GM18519 (cell line): ENCODE data around the gene CAPN9.
"Not testable (repeated sequence)": the region's sequence is repeated elsewhere in the genome, so short reads cannot be mapped to it uniquely, and the experiment has no call there.

Source experiments
- ATAC-seq: cut with Tn5 transposase; IDR thresholded peaks from one replicate; pipeline ENCODE4 v1.9.1; 2021; ENCODE audit warnings: mild to moderate bottlenecking, moderate library complexity; ENCODE audit not compliant: unreplicated experiment, low FRiP score

The CAPN9 gene, protein sequence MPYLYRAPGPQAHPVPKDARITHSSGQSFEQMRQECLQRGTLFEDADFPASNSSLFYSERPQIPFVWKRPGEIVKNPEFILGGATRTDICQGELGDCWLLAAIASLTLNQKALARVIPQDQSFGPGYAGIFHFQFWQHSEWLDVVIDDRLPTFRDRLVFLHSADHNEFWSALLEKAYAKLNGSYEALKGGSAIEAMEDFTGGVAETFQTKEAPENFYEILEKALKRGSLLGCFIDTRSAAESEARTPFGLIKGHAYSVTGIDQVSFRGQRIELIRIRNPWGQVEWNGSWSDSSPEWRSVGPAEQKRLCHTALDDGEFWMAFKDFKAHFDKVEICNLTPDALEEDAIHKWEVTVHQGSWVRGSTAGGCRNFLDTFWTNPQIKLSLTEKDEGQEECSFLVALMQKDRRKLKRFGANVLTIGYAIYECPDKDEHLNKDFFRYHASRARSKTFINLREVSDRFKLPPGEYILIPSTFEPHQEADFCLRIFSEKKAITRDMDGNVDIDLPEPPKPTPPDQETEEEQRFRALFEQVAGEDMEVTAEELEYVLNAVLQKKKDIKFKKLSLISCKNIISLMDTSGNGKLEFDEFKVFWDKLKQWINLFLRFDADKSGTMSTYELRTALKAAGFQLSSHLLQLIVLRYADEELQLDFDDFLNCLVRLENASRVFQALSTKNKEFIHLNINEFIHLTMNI

DNA sequence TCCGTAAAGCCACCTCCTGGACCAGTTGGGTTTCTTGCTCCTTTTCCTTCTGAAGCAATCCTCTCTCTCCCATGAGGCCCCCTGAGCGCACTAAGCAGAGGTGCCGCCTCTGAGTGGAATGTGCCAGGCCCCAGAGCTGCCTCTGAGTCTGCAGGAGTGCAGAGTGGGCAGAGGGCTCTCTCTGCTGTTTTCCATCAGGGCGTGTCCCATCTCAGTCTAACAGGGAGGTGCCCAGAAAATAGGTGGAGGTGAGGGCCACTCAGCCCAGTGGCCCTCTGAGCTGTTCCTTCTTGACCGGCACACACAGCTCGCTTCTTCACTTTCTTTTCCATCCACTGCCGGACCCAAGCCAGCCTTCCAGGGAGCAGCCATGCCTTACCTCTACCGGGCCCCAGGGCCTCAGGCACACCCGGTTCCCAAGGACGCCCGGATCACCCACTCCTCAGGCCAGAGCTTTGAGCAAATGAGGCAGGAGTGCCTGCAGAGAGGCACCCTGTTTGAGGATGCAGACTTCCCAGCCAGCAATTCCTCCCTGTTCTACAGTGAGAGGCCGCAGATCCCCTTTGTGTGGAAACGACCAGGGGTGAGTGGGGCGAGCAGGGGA lies at the start of gene CAPN9:
CAPN9 (plus strand) TSS at position 262 of the 604 bp plus-strand sequence; CDS start at position 371, 109 bp downstream.
- ATAC-seq = no peak

DNA sequence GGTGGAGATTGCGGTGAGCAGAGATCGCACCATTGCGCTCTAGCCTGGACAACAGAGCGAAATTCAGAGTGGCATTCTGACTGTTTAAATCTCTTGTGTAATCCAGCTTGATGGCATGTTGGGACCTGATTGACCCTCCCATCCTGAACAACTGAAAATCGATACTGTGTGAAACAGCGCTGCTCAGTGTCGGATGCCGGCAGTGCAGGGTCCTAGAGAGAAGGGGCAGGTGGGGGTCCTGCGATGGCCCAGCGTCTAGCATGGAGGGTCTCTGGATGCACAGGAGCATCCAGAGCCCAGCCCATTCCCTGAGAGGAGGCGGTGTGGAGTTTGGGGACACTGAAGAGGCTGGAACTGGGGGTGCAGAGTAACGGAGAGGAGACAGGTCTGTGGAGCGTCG lies 49.1 kb upstream of the CAPN9 start:
- ATAC-seq = no peak

DNA sequence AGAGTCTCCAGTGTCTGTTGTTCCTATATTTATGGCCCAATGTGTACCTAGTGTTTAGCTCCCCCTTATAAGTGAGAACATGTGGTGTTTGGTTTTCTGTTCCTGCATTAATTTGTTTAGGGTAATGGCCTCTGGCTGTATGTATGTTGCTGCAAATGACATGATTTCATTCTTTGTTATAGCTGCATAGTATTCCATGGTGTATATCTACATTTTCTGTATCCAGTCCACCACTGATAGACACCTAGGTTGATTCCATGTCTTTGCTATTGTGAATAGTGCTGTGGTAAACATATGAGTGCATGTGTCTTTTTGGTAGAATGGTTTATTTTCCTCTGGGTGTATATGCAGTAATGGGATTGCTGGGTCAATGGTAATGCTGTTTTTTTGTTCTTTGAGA lies 48.2 kb upstream of the CAPN9 start:
- ATAC-seq = not testable (repeated sequence)

DNA sequence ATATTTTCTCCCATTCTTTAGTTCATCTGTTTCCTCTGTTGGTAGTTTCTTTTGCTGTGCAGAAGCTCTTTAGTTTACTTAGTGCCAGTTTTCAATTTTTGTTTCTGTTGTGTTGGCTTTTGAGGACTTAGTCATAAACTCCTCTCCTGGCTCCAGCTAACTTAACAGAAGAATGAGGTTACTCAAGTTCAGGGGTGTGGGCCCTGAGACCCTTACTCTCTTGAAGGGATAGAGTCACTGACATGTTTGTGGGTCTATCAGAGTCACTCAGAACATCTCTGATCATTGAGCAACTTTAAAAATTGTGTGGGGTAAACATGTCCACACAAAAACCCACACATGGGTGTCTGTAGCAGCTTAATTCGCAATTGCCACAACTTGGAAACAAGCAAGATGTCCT lies 47.5 kb upstream of the CAPN9 start:
- no peak for ATAC-seq

DNA sequence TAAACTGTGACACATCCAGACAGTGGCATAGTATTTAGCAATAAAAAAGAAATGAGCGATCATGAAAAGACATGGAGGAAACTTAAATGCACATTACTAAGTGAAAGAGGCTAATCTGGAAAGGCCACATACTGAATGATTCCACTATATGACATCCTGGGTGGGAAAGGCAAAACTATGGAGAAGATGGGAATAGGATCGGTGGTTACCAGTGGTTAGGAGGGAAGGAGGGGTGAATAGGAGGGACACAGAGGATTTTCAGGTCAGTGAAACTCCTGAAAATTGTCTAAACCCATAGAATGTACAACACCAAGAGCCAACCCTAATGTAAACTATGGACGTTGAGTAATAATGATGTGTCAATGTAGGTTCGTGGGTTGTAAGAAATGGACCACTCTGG lies 47.1 kb upstream of the CAPN9 start:
- ATAC-seq = no peak

DNA sequence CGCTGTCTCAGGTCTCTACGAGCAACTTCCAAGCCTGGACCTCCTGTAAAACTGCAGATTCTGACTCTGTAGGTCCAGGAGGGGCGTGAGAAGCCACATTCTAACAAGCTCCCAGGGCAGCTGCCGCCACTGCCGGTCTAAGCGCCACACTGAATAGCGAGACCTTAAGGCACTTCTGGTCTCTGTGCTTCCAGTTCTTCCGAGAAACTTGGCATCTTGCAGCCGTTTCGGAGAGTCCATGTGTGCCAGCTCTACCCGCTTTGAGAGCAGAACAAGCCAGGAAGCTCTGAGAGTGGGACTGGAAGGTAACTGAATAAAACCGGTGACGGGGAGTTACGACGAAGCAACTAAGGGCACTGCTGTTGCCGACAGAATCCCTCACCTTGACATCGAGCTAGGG lies 45.8 kb upstream of the CAPN9 start:
- no peak for ATAC-seq

DNA sequence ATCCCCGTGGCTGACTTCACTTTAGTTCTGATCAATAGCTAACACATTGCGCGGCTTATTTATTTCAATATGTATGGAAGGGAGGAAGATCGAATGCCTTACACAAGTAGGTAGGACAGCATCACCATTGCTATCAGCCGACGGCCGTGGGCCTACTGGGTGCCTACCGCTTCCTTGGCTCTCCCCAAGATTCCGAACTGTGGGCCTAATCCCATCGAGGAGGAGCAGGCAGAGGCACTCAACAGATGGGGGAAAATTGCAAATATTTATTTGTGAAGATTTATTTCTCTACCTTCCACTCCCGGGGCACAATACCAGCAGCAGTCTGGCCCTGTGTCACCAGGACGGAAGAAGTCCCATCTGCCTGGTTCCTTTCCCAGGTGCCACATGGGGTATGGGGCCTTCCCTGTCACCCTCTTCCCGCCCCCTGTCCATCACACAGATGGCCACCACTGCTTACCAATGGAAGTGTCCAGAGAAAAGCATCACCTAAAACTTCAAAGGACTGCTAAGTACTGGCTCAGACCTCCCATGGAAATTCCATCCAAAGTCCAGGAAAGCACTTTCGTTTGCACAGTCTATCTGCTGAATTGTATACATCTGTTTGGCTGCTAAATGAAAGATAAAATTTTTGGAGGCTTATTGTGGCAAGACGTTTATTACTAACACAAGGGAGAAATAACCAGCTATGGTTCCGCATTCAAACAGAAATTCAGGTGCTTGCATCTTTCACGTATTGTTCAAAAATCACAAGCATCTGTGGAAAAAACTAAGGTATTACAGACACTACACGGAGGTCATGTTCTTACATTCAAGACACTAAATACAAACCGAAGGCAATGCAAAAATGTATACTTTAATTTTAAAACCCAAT lies 45.1 kb upstream of the CAPN9 start:
- no peak for ATAC-seq

DNA sequence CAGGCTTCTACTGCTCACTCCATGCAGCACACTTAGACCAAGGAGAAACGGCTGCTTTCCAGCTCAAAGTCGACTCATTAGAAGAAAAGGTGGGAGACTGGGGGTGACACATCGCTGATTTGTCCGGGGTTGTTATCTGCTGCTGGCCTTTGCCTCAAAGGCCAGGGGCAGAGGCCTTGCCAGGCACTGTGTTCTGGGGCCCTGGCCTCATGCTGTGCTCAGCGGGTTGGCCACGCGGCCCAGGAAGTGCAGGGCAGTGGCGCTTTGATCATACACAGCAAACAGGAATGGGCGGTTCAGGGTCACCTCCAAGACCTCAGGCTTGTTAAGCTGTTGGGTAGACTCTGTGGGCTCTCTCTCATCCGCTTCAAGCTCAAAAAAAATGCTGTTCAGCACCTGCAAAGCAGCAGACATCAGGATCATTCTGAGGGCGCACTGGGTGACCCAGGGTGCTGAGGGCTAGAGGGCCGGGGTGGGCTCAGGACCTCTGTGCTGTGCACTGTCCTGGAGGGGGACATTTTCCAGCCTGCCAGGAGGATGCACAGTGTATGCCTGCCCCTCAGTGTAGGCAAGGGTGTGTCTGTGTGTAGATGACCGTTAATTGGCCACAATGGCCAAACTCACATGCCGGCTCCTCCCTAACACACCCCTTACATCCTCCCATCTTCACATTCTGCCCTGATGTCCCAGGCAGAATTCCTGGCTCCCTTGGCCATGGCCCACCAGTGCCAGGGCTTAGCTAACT lies 44.1 kb upstream of the CAPN9 start:
- ATAC-seq = no peak

DNA sequence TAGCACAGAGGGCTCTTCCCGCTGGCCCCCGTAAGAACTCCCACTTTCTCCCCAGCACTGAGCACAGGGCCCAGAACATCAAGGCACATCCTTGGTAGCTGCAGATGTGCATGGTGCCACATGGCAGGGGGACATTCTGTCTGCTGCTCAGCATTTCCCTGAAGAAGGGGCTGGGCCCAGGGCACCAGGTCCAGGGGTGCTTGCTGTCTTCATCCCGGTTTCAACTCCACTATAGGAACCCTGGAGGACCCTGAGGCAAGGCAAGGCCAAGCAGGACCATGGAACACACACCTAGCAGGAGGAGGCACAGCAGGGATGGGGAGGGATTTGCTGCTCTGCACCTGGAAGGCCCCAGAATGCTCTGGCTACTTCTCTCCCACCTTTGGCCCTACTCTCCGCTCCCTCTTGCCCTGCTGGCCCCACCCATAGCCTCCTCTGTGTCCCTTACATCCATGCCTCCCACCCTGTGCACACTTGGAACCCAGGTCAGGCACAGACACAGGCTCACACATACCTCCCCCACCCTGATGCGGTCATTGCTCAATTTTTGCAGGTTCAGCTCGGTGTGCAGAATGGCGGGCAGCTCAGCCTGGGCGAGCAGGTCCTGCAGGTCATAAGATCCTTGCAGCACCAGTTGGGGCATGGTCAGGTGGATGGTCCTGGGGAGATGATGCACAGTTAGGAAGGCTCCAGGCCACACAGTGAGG lies 43.4 kb upstream of the CAPN9 start:
- ATAC-seq = no peak

DNA sequence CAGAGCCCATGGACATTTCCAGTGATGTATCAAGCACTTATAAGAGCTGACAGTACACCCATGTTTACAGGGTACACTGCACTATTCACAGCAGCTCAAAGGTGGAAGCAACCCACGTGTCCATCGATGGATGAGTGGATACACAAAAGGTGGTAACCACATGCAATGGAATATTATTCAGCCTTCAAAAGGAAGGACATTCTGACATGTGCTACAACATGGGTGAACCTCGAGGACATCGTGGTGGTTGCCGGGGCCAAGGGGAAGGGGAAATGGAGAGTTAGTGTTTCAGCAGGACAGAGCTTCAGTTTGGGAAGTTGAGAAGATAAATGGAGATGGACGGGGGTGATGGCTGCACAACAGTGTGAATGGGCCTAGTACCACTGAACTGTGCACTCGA lies 42.4 kb upstream of the CAPN9 start:
- no peak for ATAC-seq

DNA sequence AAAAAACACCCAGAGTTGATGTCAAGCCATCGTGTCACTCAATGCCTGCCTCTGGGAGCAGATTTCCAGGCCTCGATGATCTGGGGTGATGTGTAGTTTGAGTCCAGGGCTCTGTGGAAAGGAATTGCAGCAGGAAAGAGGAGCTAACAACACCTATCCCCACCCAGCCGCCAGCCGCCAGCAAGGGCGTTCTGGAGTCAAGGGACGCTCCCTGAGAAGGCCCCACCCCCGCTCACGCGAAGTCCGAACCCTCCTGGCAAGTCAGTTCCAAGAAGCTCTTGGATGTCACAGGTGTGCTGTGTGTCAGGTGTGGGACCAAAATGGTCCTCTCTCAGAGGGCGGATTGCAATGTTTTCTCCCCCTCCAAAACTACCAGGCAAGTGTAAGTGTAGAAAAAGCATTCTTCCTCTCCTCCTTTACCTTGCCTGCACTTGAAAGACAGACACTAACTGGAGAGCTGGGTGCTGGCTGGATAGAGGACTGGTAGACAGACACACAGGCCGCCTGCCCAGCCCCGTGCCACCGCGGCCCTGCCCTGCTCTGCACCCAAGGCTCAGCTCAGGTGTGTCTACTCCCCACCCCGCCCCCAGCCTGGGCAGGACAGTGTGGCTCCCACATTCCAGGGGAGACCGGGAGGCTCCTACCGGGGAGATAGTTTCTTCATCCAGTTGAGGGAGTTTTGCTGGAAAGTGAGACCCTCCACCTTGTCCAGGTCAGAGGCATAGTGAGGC lies 41.7 kb upstream of the CAPN9 start:
- no peak for ATAC-seq

DNA sequence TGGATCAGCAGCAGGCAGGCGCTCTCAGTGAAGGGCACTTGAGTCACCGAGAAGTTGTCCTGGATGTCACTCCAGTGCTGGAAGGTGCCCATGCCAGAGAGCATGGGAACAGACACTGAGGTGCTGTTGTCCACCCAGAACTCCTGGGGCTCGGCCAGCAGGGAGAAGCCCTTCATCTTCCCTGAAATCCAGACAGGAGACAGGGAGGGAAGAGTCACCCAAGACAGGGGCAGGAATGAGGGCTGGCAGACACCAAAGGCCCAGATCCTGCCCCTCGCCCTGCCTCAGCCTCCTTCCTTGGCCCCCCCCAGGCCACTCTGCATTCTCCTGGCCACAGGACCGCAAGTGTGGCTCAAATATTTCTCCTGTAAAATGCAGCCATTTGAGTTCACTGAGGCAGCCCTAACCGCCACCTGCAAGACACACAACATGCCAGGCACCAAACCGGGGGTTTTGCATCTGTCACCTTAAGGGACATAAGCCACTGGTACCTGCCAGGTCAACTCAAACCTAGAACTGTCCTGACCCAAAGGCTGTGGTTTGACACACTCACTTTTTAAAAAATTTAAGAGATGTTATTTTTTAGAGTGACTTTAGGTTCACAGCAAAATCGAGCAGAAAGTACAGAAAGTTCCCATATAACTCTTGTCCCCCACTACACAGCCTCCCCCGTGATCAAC lies 41.0 kb upstream of the CAPN9 start:
- no peak for ATAC-seq

DNA sequence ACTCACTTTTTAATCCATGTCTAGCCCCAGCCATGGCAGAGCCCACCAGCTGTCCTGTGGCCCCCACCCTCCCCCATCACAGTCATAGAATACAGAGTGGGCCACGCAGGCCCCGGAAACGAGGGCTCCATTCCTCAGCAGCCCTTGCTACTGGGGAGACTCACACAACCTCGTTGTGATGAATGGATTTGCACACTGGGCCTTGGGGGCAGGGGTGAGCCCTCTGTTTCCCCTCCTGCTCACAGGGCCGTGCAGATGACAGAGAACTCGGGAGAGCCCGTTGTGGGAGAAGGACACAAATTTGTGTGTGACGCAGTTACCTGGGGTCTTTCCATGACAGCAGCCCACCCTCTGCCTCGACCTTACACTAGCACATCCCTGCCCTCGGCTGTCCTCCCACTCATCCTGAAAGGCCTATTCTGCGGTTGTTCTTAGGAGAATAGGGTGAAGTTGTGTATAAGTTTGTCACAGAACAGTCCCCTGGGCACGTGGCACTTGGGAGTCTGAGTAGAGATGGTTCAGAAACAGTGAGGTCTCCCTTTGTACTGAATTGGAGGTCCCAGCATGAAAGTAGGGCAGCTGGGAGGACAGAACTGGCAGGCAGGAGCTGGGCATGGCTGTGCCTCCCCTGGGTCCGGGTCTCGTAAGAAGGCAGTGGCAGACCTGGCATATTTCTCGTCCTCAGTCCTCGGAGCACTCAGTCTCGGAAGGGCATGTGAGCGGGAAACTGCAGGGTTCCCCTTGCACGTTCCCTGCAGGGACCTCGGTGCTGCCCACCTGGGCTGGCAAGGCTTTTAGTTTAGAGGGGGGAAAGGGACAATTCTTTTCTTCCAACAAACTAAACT lies 40.1 kb upstream of the CAPN9 start:
- ATAC-seq = no peak

DNA sequence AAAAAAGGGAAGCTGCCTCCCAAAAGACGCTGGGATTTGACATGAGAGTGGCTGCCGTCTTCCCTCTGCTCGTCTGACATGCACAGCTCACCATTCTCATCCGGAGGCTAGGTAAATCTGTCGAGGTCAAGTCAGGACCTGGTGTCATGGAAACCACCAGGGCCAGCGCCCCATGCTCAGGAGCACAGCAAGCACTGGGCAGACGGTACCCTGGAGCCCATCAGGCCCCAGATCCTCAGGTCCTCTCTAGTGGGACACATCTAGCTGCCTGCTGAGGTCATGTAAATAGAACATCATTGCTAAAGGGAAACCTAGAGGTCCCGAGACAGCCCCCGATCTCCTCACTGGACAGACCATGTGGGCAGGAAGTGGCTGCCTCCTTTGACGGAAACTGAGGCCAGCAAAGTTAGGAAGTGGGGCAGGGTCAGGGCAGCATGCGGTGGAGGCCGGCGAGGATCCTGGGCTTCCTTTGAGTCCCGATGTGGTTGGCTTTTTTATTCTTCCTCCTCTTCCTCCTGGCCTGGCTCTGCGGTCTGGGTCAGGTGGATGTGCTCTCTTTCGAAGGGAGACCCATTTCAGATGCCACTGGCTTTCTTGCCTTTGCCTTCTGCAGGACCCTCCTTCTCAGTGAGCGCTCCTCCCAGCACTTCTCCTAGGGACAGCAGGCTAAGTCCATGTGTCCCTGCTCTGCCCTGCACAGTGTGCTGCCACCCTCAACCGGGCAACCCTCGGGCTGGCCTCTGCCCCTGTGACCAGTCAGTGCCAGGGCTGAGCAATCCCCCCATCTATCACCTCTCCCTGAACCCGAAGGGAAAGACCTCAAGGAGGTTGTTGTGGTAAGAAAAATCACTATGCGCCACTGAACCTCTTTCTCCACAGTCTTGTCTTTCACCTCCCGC lies 39.2 kb upstream of the CAPN9 start:
- ATAC-seq = no peak

DNA sequence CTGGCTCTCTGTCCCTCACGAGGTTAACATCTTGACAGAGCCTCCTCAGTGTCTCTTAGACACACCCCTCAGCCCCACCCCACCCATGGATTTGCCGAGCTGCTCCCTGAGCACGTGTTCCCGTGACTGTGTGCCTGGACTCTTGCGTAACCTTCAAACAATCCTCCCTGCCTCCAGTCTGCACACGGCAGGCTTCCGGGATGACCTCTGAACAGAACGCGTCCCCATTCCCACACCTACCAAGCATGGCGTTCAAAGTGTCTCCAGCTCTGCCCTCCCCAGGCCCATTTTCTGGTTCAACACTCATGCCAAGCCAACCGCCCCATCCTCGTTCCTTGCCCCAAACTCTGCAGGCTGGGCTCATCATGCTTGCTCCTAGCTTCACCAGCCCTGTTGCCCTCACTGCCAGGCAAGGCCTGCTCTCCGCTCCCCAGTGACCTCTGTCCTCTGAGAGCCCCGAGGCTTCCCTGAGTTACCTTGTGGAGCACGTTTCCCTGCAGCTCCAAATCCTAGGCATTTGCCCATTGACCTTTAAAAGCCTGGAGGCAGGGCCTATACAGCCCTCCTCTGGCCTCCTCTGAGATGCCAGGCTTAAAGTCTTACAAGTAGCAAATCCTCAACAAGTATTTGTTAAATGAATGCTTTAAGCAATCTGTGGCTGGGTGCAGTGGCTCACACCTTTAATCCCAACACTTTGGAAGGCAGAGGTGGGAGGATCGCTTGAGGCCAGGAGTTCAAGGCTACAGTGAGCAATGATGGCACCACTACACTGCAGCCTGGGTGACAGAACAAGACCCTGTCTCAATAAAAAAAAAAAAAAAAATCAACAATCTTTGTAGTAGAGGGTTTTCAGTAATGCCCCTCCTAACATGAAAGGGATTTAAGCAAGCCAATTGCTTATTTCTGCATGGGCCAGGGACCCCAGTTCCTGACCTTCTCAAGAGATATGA lies 38.3 kb upstream of the CAPN9 start:
- ATAC-seq = no peak
